H9 (cell line): Measurements from ENCODE around the gene ROR1. TPM values are rescaled to one million over a fixed set of nuclear protein-coding genes. Genes with fewer than 3 reads are reported as not detected.

Experiments used
- DNase-seq: peaks from one replicate; pipeline ENCODE4 v3.0.0-alpha.2; 2017
- H2AFZ ChIP-seq: one replicate; pipeline ENCODE4 v1.6.1; 2013; ENCODE audit warnings: mild to moderate bottlenecking, low read length, control low read depth, moderate library complexity
- H2AK5ac ChIP-seq: 2 replicates; pipeline ENCODE4 v1.6.1; 2013; ENCODE audit warnings: low read length, control low read depth, mixed read lengths; ENCODE audit not compliant: insufficient read length
- H2BK120ac ChIP-seq: one replicate; pipeline ENCODE4 v1.6.1; 2013; ENCODE audit warnings: low read depth, mild to moderate bottlenecking, low read length, control low read depth, inconsistent platforms; ENCODE audit not compliant: poor library complexity, severe bottlenecking
- H2BK12ac ChIP-seq: 2 replicates; pipeline ENCODE4 v1.6.1; 2013; ENCODE audit warnings: low read length, control low read depth, mixed read lengths, low read depth; ENCODE audit not compliant: insufficient read length
- H2BK15ac ChIP-seq: 2 replicates; pipeline ENCODE4 v1.6.1; 2013; ENCODE audit warnings: low read depth, low read length, control low read depth
- H2BK20ac ChIP-seq: one replicate; pipeline ENCODE4 v1.6.1; 2013; ENCODE audit warnings: low read depth, mild to moderate bottlenecking, low read length, control low read depth, inconsistent platforms; ENCODE audit not compliant: poor library complexity, severe bottlenecking
- H2BK5ac ChIP-seq: 2 replicates; pipeline ENCODE4 v1.6.1; 2013; ENCODE audit warnings: low read length, control low read depth, mixed read lengths; ENCODE audit not compliant: insufficient read length
- H3K14ac ChIP-seq: 2 replicates; pipeline ENCODE4 v1.6.1; 2013; ENCODE audit warnings: low read length, control low read depth; ENCODE audit not compliant: insufficient read depth
- H3K18ac ChIP-seq: 2 replicates; pipeline ENCODE4 v1.6.1; 2013; ENCODE audit warnings: low read depth, mild to moderate bottlenecking, mixed read lengths, low read length, control low read depth; ENCODE audit not compliant: insufficient read length
- H3K23ac ChIP-seq: 2 replicates; pipeline ENCODE4 v1.6.1; 2013; ENCODE audit warnings: low read length, control low read depth, mixed read lengths, low read depth; ENCODE audit not compliant: insufficient read length
- H3K23me2 ChIP-seq: 2 replicates; pipeline ENCODE4 v1.6.1; 2013; ENCODE audit warnings: low read depth, mild to moderate bottlenecking, mixed read lengths, low read length, control low read depth; ENCODE audit not compliant: insufficient read length, poor library complexity, severe bottlenecking
- H3K27ac ChIP-seq: 2 replicates; pipeline ENCODE4 v1.5.1; 2013; ENCODE audit warnings: low read length, control low read depth, mixed read lengths, low read depth; ENCODE audit not compliant: insufficient read length
- H3K27me3 ChIP-seq: 2 replicates; pipeline ENCODE4 v1.6.1; 2013; ENCODE audit warnings: low read length, control low read depth, inconsistent platforms; ENCODE audit not compliant: insufficient read depth
- H3K4ac ChIP-seq: 2 replicates; pipeline ENCODE4 v1.6.1; 2013; ENCODE audit warnings: low read depth, mild to moderate bottlenecking, control low read depth, inconsistent platforms, low read length, moderate library complexity
- H3K4me1 ChIP-seq: 2 replicates; pipeline ENCODE4 v1.6.1; 2013; ENCODE audit warnings: low read length, control low read depth, inconsistent platforms; ENCODE audit not compliant: insufficient read depth
- H3K4me2 ChIP-seq: 2 replicates; pipeline ENCODE4 v1.6.1; 2013; ENCODE audit warnings: low read length, control low read depth, mixed read lengths; ENCODE audit not compliant: insufficient read length, insufficient read depth
- H3K56ac ChIP-seq: 2 replicates; pipeline ENCODE4 v1.6.1; 2013; ENCODE audit warnings: low read depth, mild to moderate bottlenecking, mixed read lengths, low read length, control low read depth; ENCODE audit not compliant: insufficient read length
- H3K79me1 ChIP-seq: 2 replicates; pipeline ENCODE4 v1.6.1; 2013; ENCODE audit warnings: low read depth, mild to moderate bottlenecking, moderate library complexity, low read length, control low read depth, inconsistent platforms; ENCODE audit not compliant: insufficient read depth, poor library complexity, severe bottlenecking
- H3K79me2 ChIP-seq: 2 replicates; pipeline ENCODE4 v1.6.1; 2013; ENCODE audit warnings: low read length, control low read depth, inconsistent platforms; ENCODE audit not compliant: insufficient read depth
- H3K9ac ChIP-seq: 2 replicates; pipeline ENCODE4 v1.6.1; 2013; ENCODE audit warnings: low read length, control low read depth, mixed read lengths; ENCODE audit not compliant: insufficient read length; ENCODE audit errors: extremely low read depth
- H3K9me3 ChIP-seq: one replicate; pipeline ENCODE4 v1.6.1; 2013; ENCODE audit warnings: low read depth, low read length, inconsistent platforms; ENCODE audit not compliant: control insufficient read depth
- H3T11ph ChIP-seq: one replicate; pipeline ENCODE4 v1.6.1; 2013; ENCODE audit warnings: mild to moderate bottlenecking, low read length, control low read depth, inconsistent platforms
- H4K20me1 ChIP-seq: one replicate; pipeline ENCODE4 v1.6.1; 2013; ENCODE audit not compliant: control insufficient read depth, insufficient read length, insufficient read depth
- H4K5ac ChIP-seq: 2 replicates; pipeline ENCODE4 v1.6.1; 2013; ENCODE audit warnings: low read depth, mild to moderate bottlenecking, mixed read lengths, low read length, control low read depth; ENCODE audit not compliant: insufficient read length
- H4K8ac ChIP-seq: replicated peaks from 2 replicates; pipeline ENCODE4 v1.6.1; 2013; ENCODE audit warnings: low read length, control low read depth, mixed read lengths, low read depth; ENCODE audit not compliant: insufficient read length
- H4K91ac ChIP-seq: 2 replicates; pipeline ENCODE4 v1.6.1; 2013; ENCODE audit warnings: low read depth, mild to moderate bottlenecking, moderate library complexity, mixed read lengths, low read length, control low read depth; ENCODE audit not compliant: insufficient read length
- H3K27ac Mint-ChIP-seq, 3 experiments: 2 replicates in 2 of 3; 3 replicates in 1 of 3; pipeline ENCODE4 v1.8.0; 2020 to 2021; ENCODE audit warnings: mixed read lengths in 3 of 3, mild to moderate bottlenecking in 1 of 3, moderate library complexity in 1 of 3
- H3K27me3 Mint-ChIP-seq: 2 replicates; pipeline ENCODE4 v1.8.0; 2021; ENCODE audit warnings: low read depth, mild to moderate bottlenecking, moderate library complexity, mixed read lengths
- H3K36me3 Mint-ChIP-seq, 3 experiments: 2 replicates in 2 of 3; 3 replicates in 1 of 3; pipeline ENCODE4 v1.8.0; 2020 to 2021; ENCODE audit warnings: low read depth in 3 of 3, mixed read lengths in 3 of 3; ENCODE audit not compliant: insufficient read depth in 1 of 3
- H3K4me1 Mint-ChIP-seq, 2 experiments: 2 replicates each; pipeline ENCODE4 v1.8.0; 2020; ENCODE audit warnings: mixed read lengths in 2 of 2
- H3K4me3 Mint-ChIP-seq, 2 experiments: 2 replicates in 1 of 2; 3 replicates in 1 of 2; pipeline ENCODE4 v1.8.0; 2020 to 2021; ENCODE audit warnings: mild to moderate bottlenecking in 2 of 2, mixed read lengths in 2 of 2, moderate library complexity in 1 of 2
- H3K9me3 Mint-ChIP-seq, 2 experiments: 2 replicates in 1 of 2; 3 replicates in 1 of 2; pipeline ENCODE4 v1.8.0; 2020; ENCODE audit warnings: mild to moderate bottlenecking in 2 of 2, mixed read lengths in 2 of 2, moderate library complexity in 1 of 2
- WGBS: extraction: QIAGEN DNeasy Blood & Tissue Kit; methylation state at CpG from one replicate; pipeline ENCODE4 v1.1.7; 2013; ENCODE audit warnings: missing lambda C conversion rate, low lambda C conversion rate, mixed read lengths; ENCODE audit not compliant: insufficient read length; ENCODE audit errors: extremely low coverage; 5-methylcytosine and 5-hydroxymethylcytosine counted together
- total RNA-seq: library from RNA; stranded (reverse); gene quantifications from 2 replicates; pipeline ENCODE4 v1.2.1, GENCODE V29; 2021
- TF ChIP-seq, protein P1 (sequence below): fragments of 200-600 bp; sonication (generic); conservative IDR thresholded peaks from 3 replicates; pipeline ENCODE4 v1.8.0; 2021; ENCODE audit warnings: antibody characterized with exemption, mild to moderate bottlenecking

Gene ROR1
- total RNA-seq, 1 experiment from 2014 or later: 75.9 TPM

DNA sequence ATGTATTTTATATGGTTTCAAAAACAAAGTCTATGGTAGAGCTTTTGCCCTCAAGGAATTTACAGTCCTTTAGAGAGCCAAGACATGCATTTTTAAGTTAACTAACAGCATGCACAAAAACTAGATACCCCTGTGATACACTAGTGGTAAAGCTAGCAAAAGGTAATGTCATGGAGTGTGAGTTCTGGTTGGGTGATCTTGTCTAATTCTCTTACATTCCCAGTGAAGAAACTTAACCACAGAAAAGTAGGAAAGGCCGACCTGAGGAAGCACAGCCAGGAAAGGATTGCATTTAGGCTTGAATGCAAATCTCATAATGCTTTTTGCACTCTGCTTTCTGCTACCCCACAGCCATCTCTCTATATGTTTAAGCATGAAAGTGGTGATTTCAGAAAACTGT, 202.2 kb downstream of the ROR1 start:
- peaks cover 4% of the 10 kb centered on the region; the same call in 1 of the 2 replicates for H3K79me2 ChIP-seq
- Mint-ChIP-seq H3K36me3 (peaks cover 0 to 4% (median 0%) of the 10 kb centered on the region in 3 experiments; a peak in 1 of 7 replicates), H3K4me3 (no peak overlapping the region), H3K27ac (no peak overlapping the region), H3K4me1 (peaks cover 25 to 47% of the 10 kb centered on the region in 2 experiments), H3K9me3 (no peaks in the 10 kb centered on the region), H3K27me3 (no peaks in the 10 kb centered on the region)
- H3K79me1 ChIP-seq: peaks cover 4% of the 10 kb centered on the region
- no peaks in the 10 kb centered on the region for H3K27me3 ChIP-seq
- TF ChIP-seq, protein P1, sequence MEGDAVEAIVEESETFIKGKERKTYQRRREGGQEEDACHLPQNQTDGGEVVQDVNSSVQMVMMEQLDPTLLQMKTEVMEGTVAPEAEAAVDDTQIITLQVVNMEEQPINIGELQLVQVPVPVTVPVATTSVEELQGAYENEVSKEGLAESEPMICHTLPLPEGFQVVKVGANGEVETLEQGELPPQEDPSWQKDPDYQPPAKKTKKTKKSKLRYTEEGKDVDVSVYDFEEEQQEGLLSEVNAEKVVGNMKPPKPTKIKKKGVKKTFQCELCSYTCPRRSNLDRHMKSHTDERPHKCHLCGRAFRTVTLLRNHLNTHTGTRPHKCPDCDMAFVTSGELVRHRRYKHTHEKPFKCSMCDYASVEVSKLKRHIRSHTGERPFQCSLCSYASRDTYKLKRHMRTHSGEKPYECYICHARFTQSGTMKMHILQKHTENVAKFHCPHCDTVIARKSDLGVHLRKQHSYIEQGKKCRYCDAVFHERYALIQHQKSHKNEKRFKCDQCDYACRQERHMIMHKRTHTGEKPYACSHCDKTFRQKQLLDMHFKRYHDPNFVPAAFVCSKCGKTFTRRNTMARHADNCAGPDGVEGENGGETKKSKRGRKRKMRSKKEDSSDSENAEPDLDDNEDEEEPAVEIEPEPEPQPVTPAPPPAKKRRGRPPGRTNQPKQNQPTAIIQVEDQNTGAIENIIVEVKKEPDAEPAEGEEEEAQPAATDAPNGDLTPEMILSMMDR: no peak
- no peak overlapping the region for H3K56ac ChIP-seq
- H3K9me3 ChIP-seq: no peaks in the 10 kb centered on the region
- no peak overlapping the region for H3K23ac ChIP-seq
- H3K9ac ChIP-seq: no peak overlapping the region
- H2BK15ac ChIP-seq: no peak overlapping the region
- no peak overlapping the region for H4K5ac ChIP-seq
- WGBS: no CpG with 5 or more reads among the region's 1 CpG
- no peak overlapping the region for H2AK5ac ChIP-seq
- no peak overlapping the region for H3K4ac ChIP-seq
- no peak for DNase-seq
- no peak overlapping the region for H4K91ac ChIP-seq
- peaks cover 4% of the 10 kb centered on the region; the same call in 1 of the 2 replicates for H3K4me1 ChIP-seq
- no peak overlapping the region for H2BK12ac ChIP-seq
- H2BK120ac ChIP-seq: no peak overlapping the region
- no peak overlapping the region for H2AFZ ChIP-seq
- no peak overlapping the region for H3K18ac ChIP-seq
- no peak overlapping the region for H3T11ph ChIP-seq
- H4K8ac ChIP-seq: no peak overlapping the region
- no peak overlapping the region for H3K4me2 ChIP-seq
- no peaks in the 10 kb centered on the region for H4K20me1 ChIP-seq
- no peaks in the 10 kb centered on the region for H3K23me2 ChIP-seq
- H2BK5ac ChIP-seq: no peak overlapping the region
- H3K14ac ChIP-seq: no peak overlapping the region
- no peak overlapping the region for H2BK20ac ChIP-seq
- no peak overlapping the region for H3K27ac ChIP-seq
